Lung (tissue), 12 donors: Measurements from ENCODE around the gene MS4A3. TPM values are rescaled to one million over a fixed set of nuclear protein-coding genes. Genes with fewer than 3 reads are reported as not detected.
"Not testable (repeated sequence)": the region's sequence is repeated elsewhere in the genome, so short reads cannot be mapped to it uniquely, and the experiment has no call there.

ENCODE experiments used
- ATAC-seq: fragments of 200-7000 bp; cut with Tn5 transposase; one replicate; pipeline ENCODE4 v1.9.1; 2020; ENCODE audit warnings: moderate number of reproducible peaks; ENCODE audit not compliant: insufficient read depth, low FRiP score
- DNase-seq, 3 donors: peaks; one replicate each; pipeline ENCODE4 v3.0.0-alpha.2; 2013 to 2017
- H3K27ac ChIP-seq, 2 donors: one replicate each; pipeline ENCODE4 v1.5.1; 2013; ENCODE audit warnings: mild to moderate bottlenecking in 2 of 2, moderate library complexity in 2 of 2, control low read depth in 1 of 2, inconsistent platforms in 1 of 2, low read depth in 1 of 2, low read length in 1 of 2
- H3K27me3 ChIP-seq, 3 donors: one replicate each; pipeline ENCODE4 v1.5.1; 2013; ENCODE audit warnings: low read length in 2 of 3; ENCODE audit not compliant: control insufficient read depth in 3 of 3, insufficient read depth in 3 of 3
- H3K36me3 ChIP-seq, 4 donors: one replicate each; pipeline ENCODE4 v1.5.1; 2013; ENCODE audit warnings: low read length in 4 of 4, mild to moderate bottlenecking in 1 of 4, moderate library complexity in 1 of 4; ENCODE audit not compliant: control insufficient read depth in 4 of 4, insufficient read depth in 4 of 4
- H3K4me1 ChIP-seq, 5 donors: one replicate each; pipeline ENCODE4 v1.5.1; 2013; ENCODE audit warnings: low read length in 5 of 5, mild to moderate bottlenecking in 2 of 5, moderate library complexity in 1 of 5; ENCODE audit not compliant: control insufficient read depth in 5 of 5, insufficient read depth in 5 of 5
- H3K4me3 ChIP-seq: one replicate; pipeline ENCODE4 v1.5.1; 2013; ENCODE audit warnings: mild to moderate bottlenecking, control low read depth, moderate library complexity
- H3K9ac ChIP-seq, 2 donors: one replicate each; pipeline ENCODE4 v1.5.1; 2013; ENCODE audit warnings: low read length in 2 of 2, control low read depth in 1 of 2; ENCODE audit not compliant: insufficient read depth in 1 of 2
- H3K9me3 ChIP-seq, 4 donors: one replicate each; pipeline ENCODE4 v1.5.1; 2013; ENCODE audit warnings: low read length in 3 of 4, mild to moderate bottlenecking in 1 of 4, moderate library complexity in 1 of 4; ENCODE audit not compliant: control insufficient read depth in 4 of 4, insufficient read depth in 3 of 4
- WGBS, 2 donors: extraction: QIAGEN DNeasy Blood & Tissue Kit; methylation state at CpG; one replicate each; pipeline ENCODE4 v1.1.7; 2013; 5-methylcytosine and 5-hydroxymethylcytosine counted together
- polyA plus RNA-seq, 2 donors: library from polyadenylated mRNA; stranded (reverse); fragments of 200-250 nt; gene quantifications; one replicate each; pipeline ENCODE4 v1.2.1, GENCODE V29; 2013
- total RNA-seq, 2 donors: library from RNA; depleted of rRNA in 1 of 2; stranded (reverse); fragments of >200 nt in 1 of 2; gene quantifications; one replicate each; pipeline ENCODE4 v1.2.1, GENCODE V29; 2014 to 2021
- TF ChIP-seq, protein P1 (sequence below): IDR thresholded peaks from 2 replicates; pipeline ENCODE4 v1.5.1; 2012; ENCODE audit warnings: mild to moderate bottlenecking; ENCODE audit errors: control extremely low read depth, extremely low read depth
- donor health status: control.
- donor health status: control.
- donor health status: Bipolar disorder and iron deficiency.
- donor health status: healthy.
- donor health status: DM: yes; HTN: yes; CAD: no.

MS4A3 gene
- total and polyA plus RNA-seq, 4 donors: 0.20 to 6.6 (median 1.4) TPM

DNA sequence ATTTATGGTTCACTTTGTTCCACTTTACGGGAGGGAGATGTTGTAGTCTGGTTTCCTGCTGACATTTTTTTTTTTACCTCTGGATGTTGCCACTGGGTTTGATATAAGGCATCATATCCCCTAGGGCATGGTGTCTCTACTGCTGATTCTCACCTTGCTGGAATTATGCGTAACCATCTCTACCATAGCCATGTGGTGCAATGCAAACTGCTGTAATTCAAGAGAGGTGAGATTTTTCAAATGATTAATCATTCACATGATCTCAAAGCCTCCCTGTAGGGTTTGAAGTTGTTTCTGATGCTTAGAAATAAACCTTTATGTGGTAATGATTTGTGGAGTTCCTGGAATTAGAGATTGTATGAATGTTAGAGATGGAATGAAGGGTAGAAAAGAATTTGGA is 13.0 kb downstream of the MS4A3 start:
- DNase-seq: no peak
- no peaks in the 10 kb centered on the region for H3K36me3 ChIP-seq
- no peak overlapping the region for H3K27ac ChIP-seq
- no peak for ATAC-seq
- H3K4me3 ChIP-seq: no peak overlapping the region
- TF ChIP-seq, protein P1, sequence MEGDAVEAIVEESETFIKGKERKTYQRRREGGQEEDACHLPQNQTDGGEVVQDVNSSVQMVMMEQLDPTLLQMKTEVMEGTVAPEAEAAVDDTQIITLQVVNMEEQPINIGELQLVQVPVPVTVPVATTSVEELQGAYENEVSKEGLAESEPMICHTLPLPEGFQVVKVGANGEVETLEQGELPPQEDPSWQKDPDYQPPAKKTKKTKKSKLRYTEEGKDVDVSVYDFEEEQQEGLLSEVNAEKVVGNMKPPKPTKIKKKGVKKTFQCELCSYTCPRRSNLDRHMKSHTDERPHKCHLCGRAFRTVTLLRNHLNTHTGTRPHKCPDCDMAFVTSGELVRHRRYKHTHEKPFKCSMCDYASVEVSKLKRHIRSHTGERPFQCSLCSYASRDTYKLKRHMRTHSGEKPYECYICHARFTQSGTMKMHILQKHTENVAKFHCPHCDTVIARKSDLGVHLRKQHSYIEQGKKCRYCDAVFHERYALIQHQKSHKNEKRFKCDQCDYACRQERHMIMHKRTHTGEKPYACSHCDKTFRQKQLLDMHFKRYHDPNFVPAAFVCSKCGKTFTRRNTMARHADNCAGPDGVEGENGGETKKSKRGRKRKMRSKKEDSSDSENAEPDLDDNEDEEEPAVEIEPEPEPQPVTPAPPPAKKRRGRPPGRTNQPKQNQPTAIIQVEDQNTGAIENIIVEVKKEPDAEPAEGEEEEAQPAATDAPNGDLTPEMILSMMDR: no peak
- no peak overlapping the region for H3K9ac ChIP-seq
- WGBS, 2 donors: 57 to 63% methylated on average over 2 of the region's 2 CpGs
- H3K4me1 ChIP-seq: no peaks in the 10 kb centered on the region
- H3K9me3 ChIP-seq: no peaks in the 10 kb centered on the region
- no peaks in the 10 kb centered on the region for H3K27me3 ChIP-seq

DNA sequence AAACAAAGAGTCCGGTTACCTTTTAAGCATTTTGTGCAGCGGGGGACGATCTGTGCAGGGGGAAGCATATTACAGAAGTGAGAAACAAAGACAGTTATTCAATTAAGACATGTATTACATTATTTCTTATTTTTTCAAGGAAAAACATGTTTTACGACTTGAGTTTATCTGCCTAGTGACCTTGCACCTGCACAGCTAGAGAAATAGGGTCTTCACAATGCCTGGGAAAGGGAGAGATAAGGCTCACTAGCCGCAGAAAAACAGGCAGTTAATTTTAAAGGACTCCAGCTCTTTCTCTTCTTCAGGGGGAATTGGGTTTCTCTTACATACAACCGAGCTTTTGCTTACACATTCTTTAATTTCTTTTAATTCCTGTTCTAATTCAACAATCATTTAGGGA is 15.2 kb downstream of the MS4A3 start:
- not testable (repeated sequence) for H3K9me3 ChIP-seq, H3K36me3 ChIP-seq, H3K9ac ChIP-seq, DNase-seq, H3K27me3 ChIP-seq, ATAC-seq, H3K27ac ChIP-seq, H3K4me1 ChIP-seq, H3K4me3 ChIP-seq
- WGBS, 2 donors: 80 to 88% methylated on average over 6 of the region's 6 CpGs

DNA sequence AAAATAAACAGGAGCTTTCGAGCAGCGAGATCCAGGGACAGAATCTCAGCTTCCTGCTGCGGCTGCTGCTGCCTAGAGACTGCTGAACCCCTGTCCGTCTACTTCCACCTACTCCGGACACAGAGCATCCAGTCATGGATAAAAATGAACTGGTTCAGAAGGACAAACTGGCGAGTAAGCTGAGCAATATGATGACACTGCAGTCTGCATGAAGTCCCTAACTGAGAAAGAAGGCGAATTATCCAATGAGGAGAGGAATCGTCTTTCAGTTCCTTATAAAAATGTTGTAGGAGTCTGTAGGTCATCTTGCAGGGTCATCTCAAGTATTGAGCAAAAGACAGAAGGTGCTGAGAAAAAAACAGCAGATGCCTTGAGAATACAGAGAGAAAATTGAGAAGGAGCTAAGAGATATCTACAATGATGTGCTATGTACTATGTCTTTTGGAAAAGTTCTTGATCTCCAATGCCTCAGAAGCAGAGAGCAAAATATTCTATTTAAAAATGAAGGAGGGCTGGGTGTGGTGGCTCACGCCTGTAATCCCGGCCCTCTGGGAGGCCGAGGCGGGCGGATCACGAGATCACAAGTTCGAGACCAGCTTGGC is 20.9 kb downstream of the MS4A3 start:
- 76 to 77% methylated on average over 15 of the region's 15 CpGs for WGBS, 2 donors

DNA sequence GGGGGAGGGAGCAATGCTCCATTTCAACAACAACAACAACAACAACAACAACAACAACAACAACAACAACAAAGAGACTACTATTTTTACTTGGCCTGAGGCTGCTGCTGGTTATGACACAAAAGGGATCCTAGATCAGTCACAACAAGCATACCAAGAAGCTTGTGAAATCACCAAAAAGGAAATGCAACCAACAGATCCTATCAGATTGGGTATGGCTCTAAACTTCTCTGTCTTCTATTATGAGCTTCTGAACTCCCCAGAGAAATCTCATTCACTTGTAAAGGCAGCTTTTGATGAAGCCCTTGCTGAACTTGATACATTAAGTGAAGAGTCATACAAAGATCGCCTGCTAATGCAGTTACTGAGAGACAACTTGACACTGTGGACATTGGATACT is 21.5 kb downstream of the MS4A3 start:
- ATAC-seq (no peak), DNase-seq (no peak)
- H3K27ac ChIP-seq: no peak overlapping the region
- H3K36me3 ChIP-seq: no peaks in the 10 kb centered on the region
- H3K4me1 ChIP-seq: no peaks in the 10 kb centered on the region
- TF ChIP-seq, protein P1: no peak
- H3K9me3 ChIP-seq: peaks cover 0 to 2% (median 0%) of the 10 kb centered on the region in 4 donors
- H3K4me3 ChIP-seq: no peak overlapping the region
- WGBS, 2 donors: 76 to 90% methylated on average over 1 of the region's 1 CpG
- H3K27me3 ChIP-seq: no peaks in the 10 kb centered on the region
- no peak overlapping the region for H3K9ac ChIP-seq

More for the DNA sequence above, 20.9 kb downstream of the MS4A3 start:
- H3K9ac ChIP-seq: no peak overlapping the region
- DNase-seq (no peak), ATAC-seq (no peak)
- TF ChIP-seq, protein P1: no peak
- H3K4me1 ChIP-seq: no peaks in the 10 kb centered on the region
- H3K27me3 ChIP-seq: no peaks in the 10 kb centered on the region
- H3K27ac ChIP-seq: no peak overlapping the region
- no peaks in the 10 kb centered on the region for H3K36me3 ChIP-seq
- peaks cover 0 to 2% (median 0%) of the 10 kb centered on the region in 4 donors for H3K9me3 ChIP-seq
- no peak overlapping the region for H3K4me3 ChIP-seq
